K562 (cell line): ENCODE data around the gene FOXR1. TPM values are rescaled to one million over a fixed set of nuclear protein-coding genes. Genes with fewer than 3 reads are reported as not detected.

Source experiments
- BRD4 ChIP-seq: fragments of 200-600 bp; sonication (generic); IDR thresholded peaks from 2 replicates; pipeline ENCODE4 v1.6.1; 2017; ENCODE audit warnings: inconsistent platforms
- C11orf30 ChIP-seq: fragments of 450-650 bp; IDR thresholded peaks from 2 replicates; pipeline ENCODE4 v1.6.1; 2016; ENCODE audit warnings: low read depth, mild to moderate bottlenecking
- CC2D1A ChIP-seq: fragments of 450-650 bp; IDR thresholded peaks from 2 replicates; pipeline ENCODE4 v1.6.1; 2017; ENCODE audit warnings: mild to moderate bottlenecking
- CXXC5 ChIP-seq: fragments of 250-450 bp; sonication (Bioruptor Pico); IDR thresholded peaks from 2 replicates; pipeline ENCODE4 v1.8.0; 2022; ENCODE audit warnings: inconsistent platforms, mild to moderate bottlenecking, moderate library complexity
- DIDO1 ChIP-seq: fragments of 450-650 bp; IDR thresholded peaks from 2 replicates; pipeline ENCODE4 v1.6.1; 2016; ENCODE audit warnings: low read depth, missing biosample characterization, missing genetic modification characterization
- EP400 ChIP-seq: fragments of 450-650 bp; IDR thresholded peaks from 2 replicates; pipeline ENCODE4 v1.6.1; 2017; ENCODE audit warnings: antibody characterized with exemption, mild to moderate bottlenecking, moderate library complexity
- KLF13 ChIP-seq: fragments of 450-650 bp; IDR thresholded peaks from 2 replicates; pipeline ENCODE4 v1.6.1; 2016; ENCODE audit warnings: missing genetic modification characterization, low read depth, mild to moderate bottlenecking, missing compliant biosample characterization, moderate library complexity, borderline replicate concordance
- SRF ChIP-seq, 2 experiments: fragments of 250-450, 450-650 bp in 1 of 2; sonication (Bioruptor Pico) in 1 of 2; sonication (generic) in 1 of 2; formaldehyde crosslinking; IDR thresholded peaks; 2 replicates each; pipeline versions ENCODE4 v1.5.0 to v1.5.1; 2020 to 2022; ENCODE audit warnings: mild to moderate bottlenecking in 1 of 2, missing genetic modification reagents in 1 of 2
- TBP ChIP-seq: optimal IDR thresholded peaks from 2 replicates; pipeline ENCODE3; 2011; ENCODE audit warnings: low read depth, low read length, improper control_type of control experiment
- TGIF2 ChIP-seq: sonication (generic); formaldehyde crosslinking; IDR thresholded peaks from 2 replicates; pipeline ENCODE4 v1.8.1; 2022; ENCODE audit warnings: mild to moderate bottlenecking, missing genetic modification reagents, moderate library complexity
- U2AF1 ChIP-seq: fragments of 200-400 bp; formaldehyde crosslinking; optimal IDR thresholded peaks from 2 replicates; pipeline ENCODE3; 2017; ENCODE audit warnings: mild to moderate bottlenecking, low read depth, low read length, moderate library complexity
- polyA plus RNA-seq, 8 experiments: library from polyadenylated mRNA; depleted of rRNA in 4 of 8; stranded (reverse) in 5 of 8; unstranded in 3 of 8; fragments of >200 nt; fragmentation: Nextera tagmentation in 2 of 8; fragmentation: Illumina TruSeq in 1 of 8; extraction: Ambion mirVana in 2 of 8; extraction: Trizol in 1 of 8; gene quantifications; 2 replicates each; pipeline versions ENCODE4 v1.2.1 to v1.2.3, GENCODE V29; 2011 to 2014; ENCODE audit warnings: inconsistent platforms in 1 of 8, missing spikeins in 1 of 8
- total RNA-seq, 7 experiments: library from RNA; depleted of rRNA in 6 of 7; stranded (reverse); fragments of >200 nt in 6 of 7; fragmentation: Illumina TruSeq in 2 of 7; extraction: Trizol in 2 of 7; gene quantifications; 2 replicates each; pipeline versions ENCODE4 v1.2.1 to v1.2.3, GENCODE V29; 2011 to 2021; ENCODE audit warnings: low replicate concordance in 1 of 7
- TF ChIP-seq, protein P1 (sequence below), 2 experiments: IDR thresholded peaks in 1 of 2; conservative IDR thresholded peaks in 1 of 2; 2 replicates each; pipeline ENCODE4 v1.6.1; 2016; ENCODE audit warnings: low read depth in 2 of 2, mild to moderate bottlenecking in 1 of 2, missing compliant biosample characterization in 1 of 2, missing genetic modification characterization in 1 of 2, moderate library complexity in 1 of 2
- TF ChIP-seq, protein P2 (sequence below): fragments of 450-650 bp; IDR thresholded peaks from 2 replicates; pipeline ENCODE4 v1.6.1; 2017; ENCODE audit warnings: antibody characterized with exemption, mild to moderate bottlenecking

Gene FOXR1
- total and polyA plus RNA-seq, 9 of the 15 experiments (the other 6 are each of a cell fraction or from before 2014, with no cell fraction given): not detected

DNA sequence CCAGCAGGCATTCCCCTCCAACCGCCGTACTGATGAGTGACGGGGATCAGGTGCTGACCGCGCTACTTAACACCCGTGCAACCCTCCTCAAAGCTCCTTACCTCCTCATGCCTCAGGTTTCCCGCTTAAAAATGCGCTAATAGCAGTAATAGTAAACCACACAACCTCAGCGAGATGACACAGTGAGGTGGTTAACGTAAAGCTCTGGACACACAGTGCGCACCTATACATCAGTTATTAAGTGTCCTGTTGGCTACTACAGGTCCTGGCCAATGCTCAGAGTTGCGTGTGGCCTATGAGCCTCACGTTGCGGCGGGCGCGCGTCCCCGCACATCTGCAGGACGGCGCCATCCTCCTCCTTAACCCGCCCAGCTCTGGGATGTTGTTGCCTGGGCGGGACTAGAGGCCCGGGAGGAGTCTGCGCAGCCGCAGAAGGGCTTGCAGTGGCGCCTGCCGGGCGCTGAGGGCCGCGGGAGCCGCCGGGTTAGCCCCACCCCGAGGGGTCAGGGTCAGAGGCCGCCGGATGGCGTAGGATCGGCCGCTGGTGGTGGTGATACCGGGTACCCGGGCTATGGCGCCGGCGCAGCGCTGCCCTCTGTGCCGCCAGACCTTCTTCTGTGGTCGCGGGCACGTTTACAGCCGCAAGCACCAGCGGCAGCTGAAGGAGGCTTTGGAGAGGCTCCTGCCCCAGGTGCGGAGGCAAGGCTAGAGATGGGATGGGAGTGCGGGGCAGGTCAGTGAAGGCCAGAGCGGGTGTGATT, 26.2 kb downstream of the FOXR1 start, which contains the start of gene CENATAC (continued):
- TF ChIP-seq, protein P1, sequence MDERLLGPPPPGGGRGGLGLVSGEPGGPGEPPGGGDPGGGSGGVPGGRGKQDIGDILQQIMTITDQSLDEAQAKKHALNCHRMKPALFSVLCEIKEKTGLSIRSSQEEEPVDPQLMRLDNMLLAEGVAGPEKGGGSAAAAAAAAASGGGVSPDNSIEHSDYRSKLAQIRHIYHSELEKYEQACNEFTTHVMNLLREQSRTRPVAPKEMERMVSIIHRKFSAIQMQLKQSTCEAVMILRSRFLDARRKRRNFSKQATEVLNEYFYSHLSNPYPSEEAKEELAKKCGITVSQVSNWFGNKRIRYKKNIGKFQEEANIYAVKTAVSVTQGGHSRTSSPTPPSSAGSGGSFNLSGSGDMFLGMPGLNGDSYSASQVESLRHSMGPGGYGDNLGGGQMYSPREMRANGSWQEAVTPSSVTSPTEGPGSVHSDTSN (CRISPR knock-in tag; IDR thresholded peaks at IDR 0.05; ENCODE audit: low read depth): no peak
- TF ChIP-seq, protein P1 (tag; conservative IDR thresholded peaks at IDR 0.05; ENCODE audit: low read depth): no peak
- TF ChIP-seq, protein P2, sequence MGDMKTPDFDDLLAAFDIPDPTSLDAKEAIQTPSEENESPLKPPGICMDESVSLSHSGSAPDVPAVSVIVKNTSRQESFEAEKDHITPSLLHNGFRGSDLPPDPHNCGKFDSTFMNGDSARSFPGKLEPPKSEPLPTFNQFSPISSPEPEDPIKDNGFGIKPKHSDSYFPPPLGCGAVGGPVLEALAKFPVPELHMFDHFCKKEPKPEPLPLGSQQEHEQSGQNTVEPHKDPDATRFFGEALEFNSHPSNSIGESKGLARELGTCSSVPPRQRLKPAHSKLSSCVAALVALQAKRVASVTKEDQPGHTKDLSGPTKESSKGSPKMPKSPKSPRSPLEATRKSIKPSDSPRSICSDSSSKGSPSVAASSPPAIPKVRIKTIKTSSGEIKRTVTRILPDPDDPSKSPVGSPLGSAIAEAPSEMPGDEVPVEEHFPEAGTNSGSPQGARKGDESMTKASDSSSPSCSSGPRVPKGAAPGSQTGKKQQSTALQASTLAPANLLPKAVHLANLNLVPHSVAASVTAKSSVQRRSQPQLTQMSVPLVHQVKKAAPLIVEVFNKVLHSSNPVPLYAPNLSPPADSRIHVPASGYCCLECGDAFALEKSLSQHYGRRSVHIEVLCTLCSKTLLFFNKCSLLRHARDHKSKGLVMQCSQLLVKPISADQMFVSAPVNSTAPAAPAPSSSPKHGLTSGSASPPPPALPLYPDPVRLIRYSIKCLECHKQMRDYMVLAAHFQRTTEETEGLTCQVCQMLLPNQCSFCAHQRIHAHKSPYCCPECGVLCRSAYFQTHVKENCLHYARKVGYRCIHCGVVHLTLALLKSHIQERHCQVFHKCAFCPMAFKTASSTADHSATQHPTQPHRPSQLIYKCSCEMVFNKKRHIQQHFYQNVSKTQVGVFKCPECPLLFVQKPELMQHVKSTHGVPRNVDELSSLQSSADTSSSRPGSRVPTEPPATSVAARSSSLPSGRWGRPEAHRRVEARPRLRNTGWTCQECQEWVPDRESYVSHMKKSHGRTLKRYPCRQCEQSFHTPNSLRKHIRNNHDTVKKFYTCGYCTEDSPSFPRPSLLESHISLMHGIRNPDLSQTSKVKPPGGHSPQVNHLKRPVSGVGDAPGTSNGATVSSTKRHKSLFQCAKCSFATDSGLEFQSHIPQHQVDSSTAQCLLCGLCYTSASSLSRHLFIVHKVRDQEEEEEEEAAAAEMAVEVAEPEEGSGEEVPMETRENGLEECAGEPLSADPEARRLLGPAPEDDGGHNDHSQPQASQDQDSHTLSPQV: 0 out of 2 replicates have a peak, but pooled peaks have one; percentile 75
- TF ChIP-seq DIDO1: peak; percentile 32; the same call in 1 of the 2 replicates
- peak; percentile 70 for TF ChIP-seq EP400
- TF ChIP-seq U2AF1: no peak
- peak; percentile 82 for TF ChIP-seq CXXC5 (CRISPR knock-in tag)
- TF ChIP-seq SRF (CRISPR knock-in tag; IDR thresholded peaks at IDR 0.05): 0 out of 4 replicates have a peak, but pooled peaks of 1 of the 2 experiments have one; percentile 16
- 0 out of 2 replicates have a peak, but pooled peaks have one; percentile 78 for TF ChIP-seq TGIF2 (CRISPR knock-in tag)
- TF ChIP-seq CC2D1A: no peak
- no peak for TF ChIP-seq KLF13 (tag)
- peak; percentile 73 for TF ChIP-seq TBP
- TF ChIP-seq BRD4: 0 out of 2 replicates have a peak, but pooled peaks have one; percentile 37
- TF ChIP-seq C11orf30: peak; percentile 67
